ENCODE results near the gene RUBCN.
A peak's percentile ranks its signal among the peaks of the same experiment; 100 is the strongest.

The RUBCN gene

GRCh38 chr3:197736491-197737318 is at the start of gene RUBCN:
TSS of gene RUBCN (minus strand) at chr3:197736904. CDS start at chr3:197736719, 185 bp downstream.
- DNase-seq: peak; percentile 99

- no peak for DNase-seq
Measured at GRCh38 chr3:197784019-197784585, 47.4 kb upstream of the RUBCN start.

GRCh38 chr3:197782230-197782629 is 45.5 kb upstream of the RUBCN start:
- no peak for DNase-seq

DNA sequence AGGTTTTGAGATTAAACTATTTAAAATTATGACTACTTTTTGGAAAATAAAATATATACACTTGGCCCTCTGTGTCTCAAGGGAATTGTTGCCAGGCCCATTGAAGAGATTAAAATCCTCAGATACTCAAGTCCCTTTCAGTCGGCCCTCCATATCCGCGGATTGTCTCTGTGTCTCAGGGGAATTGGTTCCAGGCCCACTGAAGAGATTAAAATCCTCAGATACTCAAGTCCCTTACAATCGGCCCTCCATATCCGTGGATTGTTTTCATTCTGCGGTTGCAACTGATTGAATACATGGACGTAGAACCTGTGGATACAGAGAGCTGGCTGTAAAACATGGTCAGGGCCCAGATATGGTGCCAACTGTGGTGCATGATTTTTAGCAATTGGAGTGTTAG is 38.6 kb upstream of the RUBCN start:
- no peak for DNase-seq

DNA sequence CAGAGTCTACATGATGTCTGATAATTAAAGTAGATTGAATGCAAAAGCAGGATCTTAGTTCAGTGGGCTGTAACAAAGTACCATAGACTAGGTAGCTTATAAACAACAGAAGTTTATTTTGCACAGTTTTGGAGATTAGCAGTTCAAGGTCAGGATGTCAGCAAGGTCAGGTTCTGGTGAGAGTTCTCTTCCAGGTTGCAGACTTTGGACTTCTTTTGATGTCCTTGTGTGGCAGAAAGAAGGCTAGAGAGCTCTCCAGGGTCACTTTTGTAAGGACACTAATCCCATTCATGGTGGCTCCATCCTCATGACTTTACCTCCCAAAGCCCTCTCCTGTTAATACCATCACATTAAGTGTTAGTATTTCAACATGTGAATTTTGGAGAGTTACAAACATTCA is 25.1 kb upstream of the RUBCN start:
- DNase-seq: no peak

DNA sequence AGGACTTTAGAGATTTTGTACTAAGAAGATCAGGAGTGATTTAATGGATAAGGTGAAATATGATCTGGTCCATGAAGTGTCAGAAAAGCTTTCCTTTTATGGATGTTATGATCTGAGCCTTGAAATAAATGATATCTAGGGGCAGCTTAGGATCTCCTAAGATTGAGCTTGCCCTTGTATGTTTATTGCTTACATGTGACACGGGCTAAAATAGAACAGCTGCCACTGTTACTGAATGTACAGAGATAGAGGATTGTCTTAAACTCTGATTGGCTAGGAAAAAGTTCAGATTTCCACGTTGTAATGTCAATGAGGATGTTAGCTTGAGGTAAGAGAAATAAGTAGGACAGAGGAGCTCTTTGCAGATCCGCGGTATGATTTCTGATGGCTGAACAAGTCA is 21.8 kb upstream of the RUBCN start:
- DNase-seq: no peak

GRCh38 chr3:197756704-197757103 is 20.0 kb upstream of the RUBCN start:
- no peak for DNase-seq

- DNase-seq: no peak
Measured at GRCh38 chr3:197753263-197753662, 16.6 kb upstream of the RUBCN start.

- no peak for DNase-seq
Measured at GRCh38 chr3:197752107-197752506, 15.4 kb upstream of the RUBCN start.

DNA sequence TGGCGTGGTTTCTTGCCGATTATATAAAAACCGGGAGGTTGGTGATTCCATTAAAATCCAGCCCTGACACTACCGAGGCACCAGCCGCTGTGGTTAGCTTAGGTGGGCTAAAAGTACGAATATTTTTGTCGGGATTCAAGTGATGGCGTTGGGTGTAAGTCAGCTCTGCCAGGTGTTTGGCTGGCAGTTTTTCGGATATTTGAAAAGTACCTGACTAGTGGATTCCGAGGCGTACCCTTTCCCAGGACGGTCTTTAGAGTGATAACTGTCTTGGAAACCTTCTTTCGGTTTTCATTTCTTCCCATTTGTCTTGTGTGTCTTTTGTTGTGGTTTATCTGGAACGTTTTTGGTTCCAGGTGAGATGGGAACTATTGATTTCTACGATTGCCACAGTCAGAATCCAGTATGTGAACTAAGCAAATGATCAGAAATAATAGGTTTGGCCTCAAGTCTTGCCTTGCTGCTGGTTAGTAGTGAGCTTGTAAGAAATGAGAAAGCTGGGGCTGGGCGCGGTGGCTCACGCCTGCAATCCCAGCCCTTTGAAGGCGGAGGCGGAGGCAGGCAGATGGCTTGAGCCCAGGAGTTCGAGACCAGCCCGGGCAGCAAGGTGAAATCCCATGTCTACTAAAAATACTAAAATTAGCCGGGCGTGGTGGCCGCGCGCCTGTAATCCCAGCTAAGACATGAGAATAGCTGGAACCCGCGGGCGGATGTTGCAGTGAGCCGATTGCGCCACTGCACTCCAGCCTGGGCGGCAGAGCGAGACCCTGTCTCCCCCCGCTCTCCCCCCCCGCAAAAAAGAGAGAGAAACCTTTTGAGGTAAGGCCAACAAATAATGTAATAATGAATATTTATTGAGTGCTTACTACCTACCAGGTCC is 14.4 kb upstream of the RUBCN start:
- DNase-seq: peak; percentile 30 to 51

- peak; percentile 39 to 66 for DNase-seq
Measured at GRCh38 chr3:197750396-197750831, 13.7 kb upstream of the RUBCN start.

DNA sequence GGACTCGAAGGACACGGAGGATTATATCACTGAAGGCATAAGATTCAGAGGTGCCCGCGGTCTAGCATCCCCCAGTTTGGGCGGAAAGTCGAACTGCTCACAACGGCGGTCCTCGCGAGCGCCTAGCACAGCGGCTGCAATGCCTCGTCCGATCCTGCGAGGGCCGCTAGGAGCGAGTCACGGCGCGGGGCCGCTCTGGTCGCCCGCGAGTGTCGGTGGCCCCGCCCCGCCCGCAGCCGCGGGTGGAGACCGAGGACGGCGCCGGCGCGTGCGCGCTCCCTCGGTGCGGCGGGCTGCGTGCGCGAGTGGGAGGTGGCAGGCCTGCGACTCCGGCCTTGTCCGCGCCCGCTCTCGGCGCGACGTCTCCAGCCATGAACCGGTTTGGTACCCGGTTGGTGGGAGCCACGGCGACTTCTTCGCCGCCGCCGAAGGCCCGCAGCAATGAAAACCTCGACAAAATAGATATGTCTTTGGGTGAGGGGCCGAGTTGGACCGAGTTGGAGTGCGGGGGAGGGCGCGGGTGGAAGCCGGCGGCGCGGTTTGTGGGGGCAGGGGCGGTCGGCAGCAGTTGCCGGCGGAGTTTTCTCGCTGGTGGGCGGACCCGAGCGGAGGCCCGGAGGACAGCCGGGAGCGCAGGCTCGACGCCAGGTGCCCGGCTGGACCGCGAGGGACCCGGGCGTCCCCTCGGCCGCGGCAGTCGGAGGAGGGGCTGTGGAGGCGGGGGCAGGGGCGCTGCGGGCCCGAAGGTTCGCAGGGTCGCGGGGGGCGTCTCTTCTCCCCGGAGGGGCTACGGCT is 13.1 kb upstream of the RUBCN start, which contains the start of gene FYTTD1:
TSS of gene FYTTD1 (plus strand) at position 283 of the 795 bp plus-strand sequence. CDS start at position 372, 89 bp downstream.
- peak; percentile 92 to 94 for DNase-seq

GRCh38 chr3:197749315-197749600 is 12.6 kb upstream of the RUBCN start:
- DNase-seq: peak; percentile 78 to 88

DNA sequence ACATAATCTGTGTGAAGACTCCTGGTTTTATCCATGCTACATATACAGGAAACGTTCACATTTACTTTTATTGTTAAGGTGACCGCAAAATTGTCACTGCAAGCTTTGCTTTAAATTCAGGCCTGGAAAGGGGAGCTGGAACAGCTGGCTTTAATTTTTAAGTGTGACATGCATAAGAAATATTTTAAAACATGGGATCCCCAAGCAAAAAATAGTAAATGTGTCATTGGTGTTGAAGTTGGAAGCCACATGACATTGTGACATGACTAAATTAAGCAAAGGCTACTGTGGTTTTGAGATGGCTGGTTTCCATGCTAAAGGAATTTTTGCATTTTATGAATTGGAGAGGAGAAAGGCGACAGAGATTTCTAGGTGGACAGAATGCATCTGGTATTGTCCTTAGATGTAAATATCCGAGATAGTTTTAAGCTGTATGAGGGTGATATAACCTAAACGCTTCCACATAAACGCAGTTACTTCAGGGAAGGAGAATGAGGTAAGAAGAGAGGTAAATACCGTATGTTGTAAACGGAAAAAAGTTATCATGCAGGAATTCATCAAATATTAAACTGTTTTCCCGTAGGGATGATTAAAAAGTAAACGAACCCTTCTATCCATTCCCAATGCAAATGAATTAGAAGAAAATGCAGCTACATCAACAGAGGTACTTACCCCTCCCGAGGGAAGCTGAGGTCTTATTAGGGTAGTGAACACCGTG is 12.1 kb upstream of the RUBCN start:
- no peak for DNase-seq

GRCh38 chr3:197746801-197747237 is 10.1 kb upstream of the RUBCN start:
- DNase-seq: no peak

- no peak for DNase-seq
Measured at GRCh38 chr3:197746209-197746608, 9.5 kb upstream of the RUBCN start.

- DNase-seq: no peak
Measured at GRCh38 chr3:197742787-197743186, 6.1 kb upstream of the RUBCN start.

- no peak for DNase-seq
Measured at GRCh38 chr3:197737749-197738462, 1.2 kb upstream of the RUBCN start.

- peak; percentile 22 to 43 for DNase-seq
Measured at GRCh38 chr3:197737319-197737649, 580 bp upstream of the RUBCN start.

- DNase-seq: peak in 1 of 2 experiments; percentile 28
Measured at GRCh38 chr3:197736010-197736490, 654 bp downstream of the RUBCN start.

GRCh38 chr3:197734667-197735318 is 1.9 kb downstream of the RUBCN start:
- DNase-seq: no peak
